Activated CD4-positive, alpha-beta T cell treated with anti-CD3 and anti-CD28 coated beads for 1 hour (primary cell): ENCODE data around the gene IGDCC3.

ENCODE experiments used
- DNase-seq: peaks from one replicate; pipeline ENCODE4 v3.0.0-alpha.2; 2020

Gene IGDCC3

GRCh38 chr15:65377976-65378366 is at the start of gene IGDCC3:
TSS of gene IGDCC3 (minus strand) at chr15:65378002. CDS start at chr15:65377788, 214 bp downstream.
- DNase-seq = no peak

GRCh38 chr15:65426216-65426853 is 48.5 kb upstream of the IGDCC3 start:
- DNase-seq = no peak

GRCh38 chr15:65424683-65425082 is 46.9 kb upstream of the IGDCC3 start:
- DNase-seq = no peak

- DNase-seq = no peak
Measured at GRCh38 chr15:65423976-65424679, 46.3 kb upstream of the IGDCC3 start.

GRCh38 chr15:65423150-65423975 is 45.6 kb upstream of the IGDCC3 start:
- DNase-seq = no peak

- no peak for DNase-seq
Measured at GRCh38 chr15:65421360-65422215, 43.8 kb upstream of the IGDCC3 start.

GRCh38 chr15:65420975-65421359 is 43.2 kb upstream of the IGDCC3 start:
- no peak for DNase-seq

GRCh38 chr15:65418596-65418995 is 40.8 kb upstream of the IGDCC3 start:
- DNase-seq = no peak

GRCh38 chr15:65416845-65417416 is 39.1 kb upstream of the IGDCC3 start:
- no peak for DNase-seq

- no peak for DNase-seq
Measured at GRCh38 chr15:65414841-65415621, 37.2 kb upstream of the IGDCC3 start.

- DNase-seq = no peak
Measured at GRCh38 chr15:65413760-65414144, 36.0 kb upstream of the IGDCC3 start.

- no peak for DNase-seq
Measured at GRCh38 chr15:65413051-65413759, 35.4 kb upstream of the IGDCC3 start.

GRCh38 chr15:65412556-65412955 is 34.8 kb upstream of the IGDCC3 start:
- no peak for DNase-seq

- DNase-seq = no peak
Measured at GRCh38 chr15:65411465-65412071, 33.8 kb upstream of the IGDCC3 start.

GRCh38 chr15:65410972-65411371 is 33.2 kb upstream of the IGDCC3 start:
- no peak for DNase-seq

GRCh38 chr15:65410036-65410435 is 32.2 kb upstream of the IGDCC3 start:
- no peak for DNase-seq

GRCh38 chr15:65409036-65409631 is 31.3 kb upstream of the IGDCC3 start:
- DNase-seq = no peak

- no peak for DNase-seq
Measured at GRCh38 chr15:65408324-65409035, 30.7 kb upstream of the IGDCC3 start.

- DNase-seq = no peak
Measured at GRCh38 chr15:65406424-65407000, 28.7 kb upstream of the IGDCC3 start.
